Sigmoid colon (tissue), 7 donors: Measurements from ENCODE around the gene CLTRN. TPM values are rescaled to one million over a fixed set of nuclear protein-coding genes. Genes with fewer than 3 reads are reported as not detected.

ENCODE experiments used
- DNase-seq: peaks from one replicate; pipeline ENCODE4 v3.0.0-alpha.2; 2019
- H3K27ac ChIP-seq, 4 donors: fragments of 200-600 bp; sonication (generic); one replicate each; pipeline ENCODE4 v1.5.1; 2016 to 2019; ENCODE audit warnings: mild to moderate bottlenecking in 1 of 4
- H3K27me3 ChIP-seq, 3 donors: fragments of 200-600 bp; sonication (generic); one replicate each; pipeline ENCODE4 v1.5.1; 2019; ENCODE audit warnings: mild to moderate bottlenecking in 1 of 3
- H3K36me3 ChIP-seq, 4 donors: fragments of 200-600 bp; sonication (generic); one replicate each; pipeline ENCODE4 v1.5.1; 2016 to 2019
- H3K4me1 ChIP-seq, 4 donors: fragments of 200-600 bp; sonication (generic); one replicate each; pipeline ENCODE4 v1.5.1; 2017 to 2019
- H3K4me3 ChIP-seq, 4 donors: fragments of 200-600 bp; sonication (generic); one replicate each; pipeline ENCODE4 v1.5.1; 2017 to 2019; ENCODE audit warnings: mild to moderate bottlenecking in 2 of 4, moderate library complexity in 1 of 4
- H3K9me3 ChIP-seq, 4 donors: fragments of 200-600 bp in 3 of 4; sonication (generic) in 3 of 4; one replicate each; pipeline versions ENCODE4 v1.5.1 to v1.6.1; 2013 to 2019
- CTCF ChIP-seq, 4 experiments: fragments of 450-650 bp in 3 of 4; fragments of 200-600 bp in 1 of 4; IDR thresholded peaks; one replicate each; pipeline ENCODE4 v1.5.1; 2016 to 2019; ENCODE audit warnings: antibody characterized with exemption in 4 of 4, mild to moderate bottlenecking in 3 of 4, moderate library complexity in 2 of 4
- EP300 ChIP-seq, 4 donors: sonication (generic); formaldehyde crosslinking; IDR thresholded peaks; one replicate each; pipeline ENCODE4 v1.6.1; 2017; ENCODE audit warnings: antibody characterized with exemption in 4 of 4
- POLR2A ChIP-seq, 2 donors: fragments of 450-650 bp; IDR thresholded peaks; one replicate each; pipeline ENCODE4 v1.6.1; 2016; ENCODE audit warnings: antibody characterized with exemption in 2 of 2, mild to moderate bottlenecking in 2 of 2, moderate library complexity in 2 of 2
- POLR2AphosphoS5 ChIP-seq, 4 donors: sonication (generic); formaldehyde crosslinking; IDR thresholded peaks; one replicate each; pipeline ENCODE4 v1.6.1; 2017; ENCODE audit warnings: antibody characterized with exemption in 4 of 4
- WGBS, 2 donors: extraction: QIAGEN DNeasy Blood & Tissue Kit; methylation state at CpG; one replicate each; pipeline ENCODE4 v1.1.7; 2013; 5-methylcytosine and 5-hydroxymethylcytosine counted together
- intact Hi-C: fragments of 100-400 bp; cut with DNase I; formaldehyde crosslinking; loops from one replicate; pipeline ENCODE4 v1.15.1; 2023
- polyA plus RNA-seq, 3 donors: library from polyadenylated mRNA; stranded (reverse); fragments of 200-250 nt; gene quantifications; one replicate each; pipeline ENCODE4 v1.2.3, GENCODE V29; 2013
- total RNA-seq, 4 donors: library from RNA; depleted of rRNA; stranded (reverse); fragments of >200 nt; gene quantifications; one replicate each; pipeline ENCODE4 v1.1.0, GENCODE V29; 2016
- donor health status: healthy with polysubstance abuse.
- donor health status: Bipolar disorder and iron deficiency.
- donor health status: healthy.

CLTRN gene
- total and polyA plus RNA-seq, 7 donors = 0.12 to 0.60 (median 0.33) TPM; not detected in 4

DNA sequence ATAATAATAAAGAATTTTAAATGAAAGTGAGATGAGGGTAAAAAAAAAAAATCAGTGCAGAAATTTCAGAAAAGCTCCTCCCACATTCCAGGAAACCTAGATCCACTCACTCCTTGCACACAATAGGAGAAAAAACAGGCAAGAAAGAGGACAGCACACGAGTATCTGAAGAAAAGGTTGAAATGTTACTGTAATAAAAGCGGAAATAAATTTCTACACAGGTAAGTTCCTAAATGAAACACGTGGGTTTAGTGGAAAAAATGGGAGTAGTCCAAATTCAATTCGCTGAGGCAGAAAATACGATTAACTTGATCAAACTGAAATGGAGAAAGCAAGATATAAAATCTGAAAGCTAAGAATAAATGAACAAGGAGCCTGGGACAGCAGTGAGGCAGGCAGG lies 61.8 kb downstream of the CLTRN start:
- intact Hi-C loops = no loop called here
- H3K27ac ChIP-seq = no peak overlapping the region
- DNase-seq = no peak
- no peak overlapping the region for H3K4me3 ChIP-seq
- WGBS, 2 donors = 84 to 86% methylated on average over 5 of the region's 5 CpGs
- no peaks in the 10 kb centered on the region for H3K36me3 ChIP-seq
- H3K27me3 ChIP-seq = no peaks in the 10 kb centered on the region
- TF ChIP-seq POLR2AphosphoS5 (IDR thresholded peaks at IDR 0.05) = no peak
- TF ChIP-seq POLR2A (IDR thresholded peaks at IDR 0.05) = no peak
- H3K9me3 ChIP-seq = no peaks in the 10 kb centered on the region
- H3K4me1 ChIP-seq = no peaks in the 10 kb centered on the region

- DNase-seq = no peak
- TF ChIP-seq EP300 (IDR thresholded peaks at IDR 0.05) (no peak), POLR2A (IDR thresholded peaks at IDR 0.05) (no peak), CTCF (IDR thresholded peaks at IDR 0.05) (no peak), POLR2AphosphoS5 (IDR thresholded peaks at IDR 0.05) (no peak)
- Histone ChIP-seq H3K4me1 (no peaks in the 10 kb centered on the region), H3K4me3 (no peak overlapping the region), H3K36me3 (no peaks in the 10 kb centered on the region), H3K27ac (no peak overlapping the region), H3K27me3 (no peaks in the 10 kb centered on the region), H3K9me3 (no peaks in the 10 kb centered on the region)
- 66 to 79% methylated on average over 3 of the region's 3 CpGs for WGBS, 2 donors
- intact Hi-C loops = no loop called here
These were observed 62.7 kb downstream of the CLTRN start for GRCh38 chrX:15601932-15602331.

DNA sequence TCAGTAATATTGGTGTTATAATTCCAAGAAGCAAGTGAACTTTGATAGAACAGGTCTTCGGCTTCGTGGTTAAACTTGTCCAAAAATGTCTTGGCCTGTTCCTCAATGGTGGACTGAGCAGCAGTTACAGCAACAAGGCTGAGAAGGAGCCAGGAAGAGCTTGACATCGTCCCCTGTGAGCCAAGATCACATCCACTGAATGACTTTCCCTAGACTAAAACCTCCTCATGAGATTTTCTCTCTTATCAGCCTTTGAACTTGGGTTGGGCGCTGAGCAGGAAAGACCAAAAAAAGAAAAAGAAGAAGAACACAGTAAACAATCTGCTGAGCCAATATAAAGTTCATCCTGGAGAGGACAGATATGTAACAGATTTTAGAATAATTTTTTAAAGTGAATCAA lies 63.9 kb downstream of the CLTRN start, which contains the start of gene ACE2:
Gene ACE2, minus strand, starts transcription at position 216 of the 400 bp plus-strand sequence. Its CDS starts 49 bp downstream, at position 167.
- intact Hi-C loops = no loop called here
- Histone ChIP-seq H3K36me3 (no peaks in the 10 kb centered on the region), H3K4me1 (no peaks in the 10 kb centered on the region), H3K27ac (no peak within 1 kb of the TSS), H3K27me3 (no peaks in the 10 kb centered on the region), H3K9me3 (no peaks in the 10 kb centered on the region), H3K4me3 (no peak within 1 kb of the TSS)
- TF ChIP-seq POLR2A (IDR thresholded peaks at IDR 0.05) (no peak), POLR2AphosphoS5 (IDR thresholded peaks at IDR 0.05) (no peak), EP300 (IDR thresholded peaks at IDR 0.05) (no peak), CTCF (IDR thresholded peaks at IDR 0.05) (no peak)
- WGBS, 2 donors = 30 to 66% methylated on average over 4 of the region's 4 CpGs
- no peak for DNase-seq

DNA sequence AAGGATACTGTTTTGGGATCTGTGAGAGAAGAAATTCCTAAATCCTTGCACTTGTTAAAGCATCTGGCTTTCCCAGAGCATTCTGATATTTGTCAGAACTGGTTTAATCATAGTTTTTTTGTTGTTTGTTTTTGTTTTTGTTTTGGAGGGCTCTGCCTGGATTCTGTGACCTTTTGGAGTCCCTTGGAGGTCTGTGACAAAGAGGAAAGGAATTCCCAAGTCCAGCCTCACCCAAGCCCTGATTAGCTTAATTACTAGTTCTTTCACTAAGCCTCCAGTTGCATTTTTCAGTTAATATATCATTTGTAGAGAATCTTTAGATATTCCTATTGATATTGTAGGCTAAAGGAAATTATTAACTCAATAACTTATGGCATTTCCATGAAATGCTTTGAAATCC lies 64.6 kb downstream of the CLTRN start:
- Histone ChIP-seq H3K27ac (no peak overlapping the region), H3K9me3 (no peaks in the 10 kb centered on the region), H3K27me3 (no peaks in the 10 kb centered on the region), H3K36me3 (no peaks in the 10 kb centered on the region), H3K4me3 (no peak overlapping the region), H3K4me1 (no peaks in the 10 kb centered on the region)
- intact Hi-C loops = no loop called here
- DNase-seq = no peak
- TF ChIP-seq EP300 (IDR thresholded peaks at IDR 0.05) (no peak), POLR2A (IDR thresholded peaks at IDR 0.05) (no peak), CTCF (IDR thresholded peaks at IDR 0.05) (no peak), POLR2AphosphoS5 (IDR thresholded peaks at IDR 0.05) (no peak)

- no peak overlapping the region for H3K4me3 ChIP-seq
- no peak for DNase-seq
- no peaks in the 10 kb centered on the region for H3K4me1 ChIP-seq
- H3K27me3 ChIP-seq = no peaks in the 10 kb centered on the region
- WGBS, 2 donors = 91 to 93% methylated on average over 4 of the region's 4 CpGs
- TF ChIP-seq EP300 (IDR thresholded peaks at IDR 0.05) = no peak
- TF ChIP-seq POLR2A (IDR thresholded peaks at IDR 0.05) = no peak
- no peak for TF ChIP-seq CTCF (IDR thresholded peaks at IDR 0.05)
- TF ChIP-seq POLR2AphosphoS5 (IDR thresholded peaks at IDR 0.05) = no peak
- H3K27ac ChIP-seq = no peak overlapping the region
- intact Hi-C loops = no loop called here
- no peaks in the 10 kb centered on the region for H3K9me3 ChIP-seq
- no peaks in the 10 kb centered on the region for H3K36me3 ChIP-seq
These were observed 65.1 kb downstream of the CLTRN start for GRCh38 chrX:15599461-15599860.
